ENCODE measurements around the gene BCR.

GRCh38 chr22:23169043-23169406, 11.3 kb upstream of the BCR start:
- TF ChIP-seq CTCF (optimal IDR thresholded peaks at IDR 0.05 in 1 of 3, IDR thresholded peaks at IDR 0.05 in 1 of 3, conservative IDR thresholded peaks at IDR 0.05 in 1 of 3; ENCODE audit: extremely low read depth in 1 of 3, insufficient read depth in 2 of 3, low read length in 3 of 3) = no peak
- TF ChIP-seq EZH2 (IDR thresholded peaks at IDR 0.05; ENCODE audit: low read length) = no peak
